Cerebellar cortex (tissue), 1 donor: Measurements from ENCODE around the gene SPAG9.

Source experiments
- DNase-seq: peaks from one replicate; pipeline ENCODE4 v3.0.0-alpha.2; 2015; ENCODE audit warnings: low spot score

The SPAG9 gene

GRCh38 chr17:50986989-50987660, 133.5 kb downstream of the SPAG9 start:
- DNase-seq: no peak

- no peak for DNase-seq
These were observed 139.4 kb downstream of the SPAG9 start for GRCh38 chr17:50981279-50981678.

- DNase-seq: no peak
These were observed 141.1 kb downstream of the SPAG9 start for GRCh38 chr17:50979524-50979927.

GRCh38 chr17:50977487-50978159, 143.0 kb downstream of the SPAG9 start:
- DNase-seq: no peak

GRCh38 chr17:50976951-50977472, 143.7 kb downstream of the SPAG9 start:
- no peak for DNase-seq

GRCh38 chr17:50973557-50974494, 146.8 kb downstream of the SPAG9 start:
- DNase-seq: no peak

GRCh38 chr17:50972577-50972976, 148.1 kb downstream of the SPAG9 start:
- DNase-seq: no peak

GRCh38 chr17:50967795-50968194, 152.9 kb downstream of the SPAG9 start:
- DNase-seq: no peak

- no peak for DNase-seq
These were observed 154.5 kb downstream of the SPAG9 start for GRCh38 chr17:50966163-50966666.

- no peak for DNase-seq
These were observed 157.5 kb downstream of the SPAG9 start for GRCh38 chr17:50963139-50963538.

GRCh38 chr17:50961282-50962220, 159.1 kb downstream of the SPAG9 start:
- peak; percentile 89 for DNase-seq

GRCh38 chr17:50959341-50959740, 161.3 kb downstream of the SPAG9 start:
- DNase-seq: no peak

GRCh38 chr17:50957600-50958575, 162.8 kb downstream of the SPAG9 start:
- no peak for DNase-seq

- peak; percentile 82 for DNase-seq
These were observed 163.7 kb downstream of the SPAG9 start for GRCh38 chr17:50956750-50957523.

- DNase-seq: no peak
These were observed 164.3 kb downstream of the SPAG9 start for GRCh38 chr17:50956409-50956749.

- no peak for DNase-seq
These were observed 165.0 kb downstream of the SPAG9 start for GRCh38 chr17:50955667-50956120.

- no peak for DNase-seq
These were observed 165.5 kb downstream of the SPAG9 start for GRCh38 chr17:50955160-50955559.

- DNase-seq: no peak
These were observed 166.0 kb downstream of the SPAG9 start for GRCh38 chr17:50954641-50955121.
